Left lung (tissue), 10 donors: ENCODE data around the gene GSN. TPM values are rescaled to one million over a fixed set of nuclear protein-coding genes. Genes with fewer than 3 reads are reported as not detected.
A peak's percentile ranks its signal among the peaks of the same experiment; 100 is the strongest.

ENCODE experiments used
- ATAC-seq: fragments of 200-7000 bp; cut with Tn5 transposase; one replicate; pipeline ENCODE4 v1.9.1; 2020; ENCODE audit warnings: moderate library complexity
- DNase-seq, 4 donors: peaks; one replicate each; pipeline ENCODE4 v3.0.0-alpha.2; 2013 to 2020
- H3K27ac ChIP-seq, 2 donors: fragments of 200-600 bp; sonication (generic) in 1 of 2; one replicate each; pipeline versions ENCODE4 v1.5.0 to v1.8.0; 2020 to 2021
- H3K27me3 ChIP-seq, 2 donors: fragments of 200-600 bp; sonication (generic) in 1 of 2; one replicate each; pipeline versions ENCODE4 v1.5.0 to v1.8.0; 2020 to 2021
- H3K36me3 ChIP-seq, 2 donors: fragments of 200-600 bp; sonication (generic) in 1 of 2; one replicate each; pipeline versions ENCODE4 v1.5.0 to v1.8.0; 2020 to 2021
- H3K4me1 ChIP-seq, 2 donors: fragments of 200-600 bp; one replicate each; pipeline ENCODE4 v1.8.0; 2021
- H3K4me3 ChIP-seq, 2 donors: fragments of 200-600 bp; sonication (generic) in 1 of 2; one replicate each; pipeline versions ENCODE4 v1.5.0 to v1.8.0; 2020 to 2021; ENCODE audit warnings: mild to moderate bottlenecking in 1 of 2
- H3K9me3 ChIP-seq, 2 donors: fragments of 200-600 bp; sonication (generic) in 1 of 2; one replicate each; pipeline versions ENCODE4 v1.5.0 to v1.8.0; 2020 to 2021
- intact Hi-C, 2 donors: fragments of 100-400 bp; cut with DNase I; formaldehyde crosslinking; loops; one replicate each; pipeline versions ENCODE4 v1.11.2 to v1.14.2; 2022
- polyA plus RNA-seq, 6 donors: library from polyadenylated mRNA; unstranded; fragments of 120-200 nt; gene quantifications; one replicate each; pipeline ENCODE4 v1.2.1, GENCODE V29; 2013; ENCODE audit not compliant: insufficient read length in 6 of 6
- total RNA-seq, 2 donors: library from RNA; stranded (reverse); fragmentation: NEBNext Ultra II Directional; extraction: Animal tissue kit (Norgen Biotek cat#: 25700); gene quantifications; one replicate each; pipeline ENCODE4 v1.2.1, GENCODE V29; 2021
- TF ChIP-seq, protein P1 (sequence below), 2 donors: fragments of 200-600 bp; sonication (generic) in 1 of 2; IDR thresholded peaks; one replicate each; pipeline versions ENCODE4 v1.5.0 to v1.8.0; 2021; ENCODE audit warnings: antibody characterized with exemption in 2 of 2
- donor health status: DM: no; HTN: yes; CAD: no.
- donor health status: DM: no; HTN: no; CAD: no.

Gene GSN
- total and polyA plus RNA-seq, 8 donors = 43.0 to 485 (median 54.9) TPM

DNA sequence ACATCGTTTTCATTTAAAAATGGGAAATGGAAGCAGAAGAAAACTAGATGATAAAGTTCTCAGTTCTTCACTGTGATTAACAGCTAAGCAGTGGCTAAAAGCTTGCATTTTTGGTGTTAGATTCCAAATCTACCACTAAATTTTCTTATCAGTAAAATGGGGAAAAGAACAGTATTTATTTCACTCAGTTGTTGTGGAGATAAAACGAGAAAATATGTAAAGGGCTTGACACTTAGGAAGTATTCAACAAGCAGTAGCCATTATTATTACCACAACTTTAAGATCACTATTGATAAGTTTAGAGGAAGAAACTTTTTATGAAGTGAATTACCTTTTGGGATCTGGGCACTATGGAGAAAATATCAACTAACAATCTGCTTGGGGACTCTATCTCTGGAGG lies 97.6 kb downstream of the GSN start:
- intact Hi-C loops = no loop called here
- Histone ChIP-seq H3K27ac (peak overlapping the region; percentile 96), H3K4me1 (peaks cover 58 to 84% of the 10 kb centered on the region in 2 donors), H3K36me3 (peaks cover 0 to 11% of the 10 kb centered on the region in 2 donors), H3K4me3 (peak overlapping the region in 1 of 2 donors; percentile 88), H3K9me3 (no peaks in the 10 kb centered on the region), H3K27me3 (no peaks in the 10 kb centered on the region)
- no peak for DNase-seq
- TF ChIP-seq, protein P1, sequence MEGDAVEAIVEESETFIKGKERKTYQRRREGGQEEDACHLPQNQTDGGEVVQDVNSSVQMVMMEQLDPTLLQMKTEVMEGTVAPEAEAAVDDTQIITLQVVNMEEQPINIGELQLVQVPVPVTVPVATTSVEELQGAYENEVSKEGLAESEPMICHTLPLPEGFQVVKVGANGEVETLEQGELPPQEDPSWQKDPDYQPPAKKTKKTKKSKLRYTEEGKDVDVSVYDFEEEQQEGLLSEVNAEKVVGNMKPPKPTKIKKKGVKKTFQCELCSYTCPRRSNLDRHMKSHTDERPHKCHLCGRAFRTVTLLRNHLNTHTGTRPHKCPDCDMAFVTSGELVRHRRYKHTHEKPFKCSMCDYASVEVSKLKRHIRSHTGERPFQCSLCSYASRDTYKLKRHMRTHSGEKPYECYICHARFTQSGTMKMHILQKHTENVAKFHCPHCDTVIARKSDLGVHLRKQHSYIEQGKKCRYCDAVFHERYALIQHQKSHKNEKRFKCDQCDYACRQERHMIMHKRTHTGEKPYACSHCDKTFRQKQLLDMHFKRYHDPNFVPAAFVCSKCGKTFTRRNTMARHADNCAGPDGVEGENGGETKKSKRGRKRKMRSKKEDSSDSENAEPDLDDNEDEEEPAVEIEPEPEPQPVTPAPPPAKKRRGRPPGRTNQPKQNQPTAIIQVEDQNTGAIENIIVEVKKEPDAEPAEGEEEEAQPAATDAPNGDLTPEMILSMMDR (IDR thresholded peaks at IDR 0.05) = no peak
- no peak for ATAC-seq

DNA sequence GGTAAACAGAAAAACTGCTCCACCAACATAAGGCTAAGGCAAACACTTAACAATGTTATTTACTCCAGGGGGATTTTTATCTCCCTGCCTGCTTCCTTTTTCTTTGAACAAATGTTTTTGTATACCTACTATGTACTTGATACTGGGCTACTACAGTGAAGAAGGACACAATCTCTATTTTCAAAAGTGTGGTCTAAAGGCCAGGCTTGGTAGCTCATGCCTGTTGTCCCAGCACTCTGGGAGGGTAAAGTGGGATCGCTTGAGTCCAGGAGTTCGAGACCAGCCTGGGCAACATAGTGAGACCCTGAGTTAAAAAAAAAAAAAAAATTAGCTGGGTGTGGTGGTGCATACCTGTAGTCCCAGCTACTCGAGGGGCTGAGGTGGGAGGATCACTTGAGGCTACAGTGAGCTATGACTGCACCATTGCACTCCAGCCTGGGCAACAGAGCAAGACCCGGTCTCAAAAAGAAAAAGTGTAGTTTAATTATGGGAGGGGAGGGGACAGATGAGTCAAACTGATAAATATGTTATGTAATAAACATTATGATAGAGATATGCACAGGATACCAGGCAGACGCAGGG lies 98.7 kb downstream of the GSN start:
- H3K36me3 ChIP-seq = peaks cover 0 to 11% of the 10 kb centered on the region in 2 donors
- H3K4me1 ChIP-seq = peaks cover 47 to 84% of the 10 kb centered on the region in 2 donors
- DNase-seq (no peak), ATAC-seq (no peak)
- H3K27ac ChIP-seq = peak overlapping the region; percentile 96
- peak overlapping the region in 1 of 2 donors; percentile 88 for H3K4me3 ChIP-seq
- TF ChIP-seq, protein P1 (IDR thresholded peaks at IDR 0.05) = no peak
- intact Hi-C loops = no loop called here
- no peaks in the 10 kb centered on the region for H3K27me3 ChIP-seq
- H3K9me3 ChIP-seq = no peaks in the 10 kb centered on the region

DNA sequence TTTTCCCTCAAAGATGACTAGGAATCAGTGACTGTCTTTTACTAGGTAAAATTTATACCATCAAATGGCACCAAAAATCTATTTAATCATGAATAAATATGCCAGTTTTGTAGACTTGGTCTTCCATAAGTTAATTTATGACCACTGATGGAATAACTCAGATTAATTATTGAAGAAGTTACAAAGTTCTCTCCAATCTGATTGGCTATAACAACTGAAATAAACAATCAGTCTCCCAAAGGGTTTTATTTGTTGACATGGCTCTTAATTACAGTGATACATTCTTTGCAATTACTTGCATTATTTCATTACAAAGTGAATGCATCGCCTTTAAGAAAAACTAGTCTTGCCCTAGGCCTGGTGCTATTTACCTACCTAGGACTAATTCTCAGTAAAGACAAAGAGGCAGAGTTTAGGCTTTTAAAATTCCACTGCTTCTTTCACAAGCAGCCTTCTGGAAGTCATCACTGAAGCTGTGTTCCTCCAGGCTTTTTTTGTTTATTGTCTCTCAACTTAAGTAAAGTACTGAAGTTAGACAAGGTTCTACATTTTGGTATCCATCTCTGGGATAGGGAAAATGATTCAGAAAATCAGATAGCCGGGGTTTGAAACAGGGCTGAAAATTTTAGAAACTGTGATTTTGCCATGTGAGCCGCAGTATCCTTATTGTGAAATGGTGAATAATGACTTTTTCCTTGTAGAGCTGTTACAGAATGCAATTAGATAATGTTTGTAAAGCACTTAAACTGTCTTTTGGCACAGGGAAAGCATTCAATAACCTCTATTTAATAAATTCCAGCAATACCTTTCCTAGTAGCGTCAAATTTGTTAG lies 99.6 kb downstream of the GSN start:
- no peaks in the 10 kb centered on the region for H3K9me3 ChIP-seq
- H3K4me1 ChIP-seq = peaks cover 47 to 84% of the 10 kb centered on the region in 2 donors
- no peak for ATAC-seq
- H3K27ac ChIP-seq = peak overlapping the region; percentile 96
- peak overlapping the region; percentile 64 to 88 for H3K4me3 ChIP-seq
- intact Hi-C loops = no loop called here
- peaks cover 0 to 11% of the 10 kb centered on the region in 2 donors for H3K36me3 ChIP-seq
- TF ChIP-seq, protein P1 (IDR thresholded peaks at IDR 0.05) = no peak
- H3K27me3 ChIP-seq = no peaks in the 10 kb centered on the region
- DNase-seq = peak in 1 of 4 donors; percentile 29

DNA sequence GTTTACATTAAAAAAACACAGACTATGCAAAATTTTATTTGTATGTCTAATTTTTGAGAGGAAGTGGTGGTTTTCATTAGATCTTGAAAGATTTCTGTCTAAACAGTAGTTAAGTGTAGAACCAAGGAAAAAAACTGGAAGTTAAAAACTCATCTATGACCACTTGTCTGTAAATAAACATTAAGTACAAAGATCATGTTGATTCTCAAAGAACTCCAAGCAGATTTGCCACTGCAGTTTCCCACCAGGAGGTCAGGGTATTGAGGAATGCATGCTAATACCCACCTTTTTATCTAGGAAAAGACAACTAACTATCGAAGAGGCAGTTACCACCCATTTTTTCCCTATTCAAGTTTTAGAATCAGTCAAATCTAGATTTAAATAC lies 100.2 kb downstream of the GSN start:
- ATAC-seq = no peak
- H3K9me3 ChIP-seq = no peaks in the 10 kb centered on the region
- TF ChIP-seq, protein P1 (IDR thresholded peaks at IDR 0.05) = no peak
- H3K4me1 ChIP-seq = peaks cover 48 to 84% of the 10 kb centered on the region in 2 donors
- H3K36me3 ChIP-seq = peaks cover 0 to 11% of the 10 kb centered on the region in 2 donors
- no peaks in the 10 kb centered on the region for H3K27me3 ChIP-seq
- peak overlapping the region; percentile 96 for H3K27ac ChIP-seq
- intact Hi-C loops = no loop called here
- no peak for DNase-seq
- H3K4me3 ChIP-seq = peak overlapping the region; percentile 64 to 88

DNA sequence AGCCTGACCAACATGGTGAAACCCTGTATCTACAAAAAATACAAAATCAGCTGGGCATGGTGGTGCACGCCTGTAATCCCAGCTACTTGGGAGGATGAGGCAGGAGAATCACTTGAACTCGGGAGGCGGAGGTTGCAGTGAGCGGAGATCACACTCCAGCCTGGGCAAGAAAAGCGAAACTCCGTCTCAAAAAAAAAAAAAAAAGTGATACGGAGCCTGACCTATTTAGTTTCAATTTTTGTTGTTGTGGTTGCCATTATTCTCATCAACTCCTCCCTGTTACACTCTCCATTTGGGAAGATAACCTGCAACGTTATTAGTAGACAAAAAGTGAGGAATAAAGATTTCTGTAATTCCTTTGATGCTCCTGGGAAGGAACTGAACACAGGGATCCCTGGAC lies 100.8 kb downstream of the GSN start:
- Histone ChIP-seq H3K9me3 (no peaks in the 10 kb centered on the region), H3K27me3 (no peaks in the 10 kb centered on the region), H3K4me3 (peak overlapping the region; percentile 64 to 88), H3K36me3 (peaks cover 0 to 11% of the 10 kb centered on the region in 2 donors), H3K4me1 (peaks cover 44 to 84% of the 10 kb centered on the region in 2 donors), H3K27ac (peak overlapping the region; percentile 96)
- intact Hi-C loops = no loop called here
- DNase-seq (no peak), ATAC-seq (no peak)
- TF ChIP-seq, protein P1 (IDR thresholded peaks at IDR 0.05) = no peak
